Glutamatergic neuron (in vitro differentiated cells): Measurements from ENCODE around the gene CCL3. TPM values are rescaled to one million over a fixed set of nuclear protein-coding genes. Genes with fewer than 3 reads are reported as not detected.

ENCODE experiments used
- DNase-seq: peaks from one replicate; pipeline ENCODE4 v3.0.0; 2022
- H3K27ac Mint-ChIP-seq: one replicate; pipeline ENCODE4 v1.8.0; 2020; ENCODE audit warnings: mild to moderate bottlenecking, mixed read lengths, inconsistent platforms; ENCODE audit not compliant: unreplicated experiment
- H3K27me3 Mint-ChIP-seq: one replicate; pipeline ENCODE4 v1.8.0; 2020; ENCODE audit warnings: mild to moderate bottlenecking, moderate library complexity, mixed read lengths, inconsistent platforms; ENCODE audit not compliant: unreplicated experiment
- H3K36me3 Mint-ChIP-seq: one replicate; pipeline ENCODE4 v1.8.0; 2020; ENCODE audit warnings: mild to moderate bottlenecking, mixed read lengths, inconsistent platforms; ENCODE audit not compliant: unreplicated experiment
- H3K4me1 Mint-ChIP-seq: one replicate; pipeline ENCODE4 v1.8.0; 2020; ENCODE audit warnings: mild to moderate bottlenecking, low read depth, mixed read lengths, inconsistent platforms; ENCODE audit not compliant: unreplicated experiment
- H3K4me3 Mint-ChIP-seq: one replicate; pipeline ENCODE4 v1.8.0; 2020; ENCODE audit warnings: mild to moderate bottlenecking, mixed read lengths, inconsistent platforms; ENCODE audit not compliant: unreplicated experiment
- H3K9me3 Mint-ChIP-seq: one replicate; pipeline ENCODE4 v1.8.0; 2020; ENCODE audit warnings: mild to moderate bottlenecking, moderate library complexity, mixed read lengths, inconsistent platforms; ENCODE audit not compliant: unreplicated experiment
- CTCF ChIP-seq: fragments of 200-600 bp; sonication (generic); IDR thresholded peaks from one replicate; pipeline ENCODE4 v1.5.0; 2021; ENCODE audit not compliant: partially characterized antibody, unreplicated experiment
- total RNA-seq: library from RNA; stranded (reverse); fragmentation: NEBNext Ultra II Directional; extraction: Animal tissue kit (Norgen Biotek cat#: 25700); gene quantifications from one replicate; pipeline ENCODE4 v1.2.1, GENCODE V29; 2021; ENCODE audit not compliant: unreplicated experiment

CCL3 gene
- total RNA-seq, 1 donor from 2014 or later = not detected

DNA sequence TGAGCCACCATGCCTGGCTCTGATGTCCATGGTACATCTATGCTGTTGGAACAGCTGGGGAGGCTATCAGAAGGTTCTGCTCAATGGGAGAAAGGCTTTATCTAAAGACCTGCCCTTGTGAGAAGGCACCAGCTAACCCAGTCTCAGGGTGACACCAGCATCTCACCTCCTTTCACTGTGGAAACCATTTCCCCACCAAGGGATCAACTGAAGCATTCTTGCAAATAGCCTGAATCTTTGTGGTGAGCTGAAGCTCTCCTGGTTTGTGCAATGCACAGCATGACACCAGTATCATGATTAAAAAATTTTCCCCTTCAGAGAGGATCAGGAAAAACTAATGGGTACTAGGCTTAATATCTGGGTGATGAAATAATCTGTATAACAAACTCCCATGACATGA is 20.8 kb downstream of the CCL3 start:
- Mint-ChIP-seq H3K9me3 (peaks cover 2% of the 10 kb centered on the region), H3K4me3 (no peak overlapping the region), H3K36me3 (peaks cover 4% of the 10 kb centered on the region), H3K27me3 (no peaks in the 10 kb centered on the region), H3K4me1 (no peaks in the 10 kb centered on the region), H3K27ac (no peak overlapping the region)
- DNase-seq = no peak
- no peak for TF ChIP-seq CTCF

GRCh38 chr17:36068524-36068923 is 21.4 kb downstream of the CCL3 start:
- Mint-ChIP-seq H3K4me3 (no peak overlapping the region), H3K9me3 (peaks cover 2% of the 10 kb centered on the region), H3K27me3 (no peaks in the 10 kb centered on the region), H3K27ac (no peak overlapping the region), H3K4me1 (no peaks in the 10 kb centered on the region), H3K36me3 (peaks cover 4% of the 10 kb centered on the region)
- TF ChIP-seq CTCF = no peak
- DNase-seq = no peak

DNA sequence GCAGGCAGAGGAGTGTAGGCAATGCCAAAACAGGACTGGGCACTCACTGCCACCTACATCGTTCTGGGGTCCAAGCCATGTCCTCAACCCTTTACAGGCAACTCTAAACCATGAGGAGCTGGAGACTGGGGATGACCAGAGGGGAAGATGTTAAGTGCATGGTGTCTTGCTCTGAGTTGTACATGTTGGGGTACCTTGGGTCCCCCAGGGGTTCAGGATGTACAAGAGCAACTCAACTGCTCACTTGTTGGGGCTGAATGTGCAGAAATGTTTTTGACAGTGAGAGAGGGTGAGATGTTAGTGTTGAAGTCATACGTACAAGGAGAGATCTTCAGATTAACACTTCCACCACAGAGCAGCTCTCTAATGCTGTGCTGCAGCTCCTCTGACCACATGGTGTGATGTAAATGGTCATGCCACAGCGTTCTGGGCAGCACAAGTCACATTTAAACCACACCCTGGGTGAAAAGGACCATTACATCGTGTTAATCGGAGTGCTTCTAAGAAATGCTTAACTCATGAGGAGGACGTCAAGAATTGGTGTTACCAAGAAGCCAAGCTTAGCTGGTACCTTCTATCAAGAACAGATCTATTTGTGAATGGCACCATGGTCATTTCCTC is 23.5 kb downstream of the CCL3 start:
- no peak overlapping the region for H3K4me3 Mint-ChIP-seq
- H3K36me3 Mint-ChIP-seq = peaks cover 4% of the 10 kb centered on the region
- H3K27ac Mint-ChIP-seq = no peak overlapping the region
- H3K27me3 Mint-ChIP-seq = no peaks in the 10 kb centered on the region
- H3K4me1 Mint-ChIP-seq = no peaks in the 10 kb centered on the region
- no peak for TF ChIP-seq CTCF
- DNase-seq = no peak
- peaks cover 2% of the 10 kb centered on the region for H3K9me3 Mint-ChIP-seq

DNA sequence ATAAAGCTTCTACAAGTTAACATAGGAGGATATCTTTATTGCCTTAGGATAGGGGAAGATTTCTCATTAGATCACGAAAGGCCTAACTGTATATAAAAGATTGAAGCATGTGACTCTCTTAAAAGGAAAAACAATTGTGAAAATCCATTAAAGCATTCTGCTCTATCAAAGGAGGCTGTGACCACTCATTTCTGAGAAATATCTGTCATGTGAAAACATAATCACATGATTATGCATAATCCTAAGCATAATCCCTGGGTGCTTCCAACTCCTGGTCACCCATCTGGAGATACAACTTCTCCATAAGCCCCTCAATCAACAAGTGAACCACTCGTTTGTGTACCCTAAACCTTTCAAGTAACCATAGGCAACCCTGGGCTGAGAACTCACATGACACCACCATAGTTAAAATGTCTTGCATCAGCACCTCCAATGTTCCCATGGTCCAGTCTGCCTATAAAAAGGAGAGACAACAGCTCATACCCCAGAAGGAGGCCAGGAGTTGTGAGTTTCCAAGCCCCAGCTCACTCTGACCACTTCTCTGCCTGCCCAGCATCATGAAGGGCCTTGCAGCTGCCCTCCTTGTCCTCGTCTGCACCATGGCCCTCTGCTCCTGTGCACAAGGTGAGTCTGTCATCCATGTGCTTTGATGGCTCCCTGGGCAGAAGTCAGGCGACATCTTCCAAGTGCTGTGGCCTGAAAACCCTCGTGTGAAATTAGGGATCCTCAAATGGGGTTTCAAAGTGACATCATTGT is 26.0 kb downstream of the CCL3 start, which contains the start of gene CCL18:
Gene CCL18, plus strand, starts transcription at position 487 of the 756 bp plus-strand sequence. Its CDS starts 71 bp downstream, at position 558.
- Mint-ChIP-seq H3K27me3 (no peaks in the 10 kb centered on the region), H3K36me3 (peaks cover 4% of the 10 kb centered on the region), H3K4me1 (no peaks in the 10 kb centered on the region), H3K9me3 (peaks cover 2% of the 10 kb centered on the region), H3K27ac (no peak within 1 kb of the TSS), H3K4me3 (no peak within 1 kb of the TSS)
- TF ChIP-seq CTCF = no peak
- no peak for DNase-seq

GRCh38 chr17:36060816-36061215 is 29.1 kb downstream of the CCL3 start:
- Mint-ChIP-seq H3K4me1 (no peaks in the 10 kb centered on the region), H3K27me3 (peaks cover 3% of the 10 kb centered on the region), H3K9me3 (no peaks in the 10 kb centered on the region), H3K36me3 (no peaks in the 10 kb centered on the region), H3K27ac (no peak overlapping the region), H3K4me3 (no peak overlapping the region)
- TF ChIP-seq CTCF = no peak
- DNase-seq = no peak
